ENCODE data around the gene PHAX. TPM values are rescaled to one million over a fixed set of nuclear protein-coding genes. Genes with fewer than 3 reads are reported as not detected.
A peak's percentile ranks its signal among the peaks of the same experiment; 100 is the strongest.
"Not testable (repeated sequence)": the region's sequence is repeated elsewhere in the genome, so short reads cannot be mapped to it uniquely, and the experiment has no call there.

The PHAX gene, protein sequence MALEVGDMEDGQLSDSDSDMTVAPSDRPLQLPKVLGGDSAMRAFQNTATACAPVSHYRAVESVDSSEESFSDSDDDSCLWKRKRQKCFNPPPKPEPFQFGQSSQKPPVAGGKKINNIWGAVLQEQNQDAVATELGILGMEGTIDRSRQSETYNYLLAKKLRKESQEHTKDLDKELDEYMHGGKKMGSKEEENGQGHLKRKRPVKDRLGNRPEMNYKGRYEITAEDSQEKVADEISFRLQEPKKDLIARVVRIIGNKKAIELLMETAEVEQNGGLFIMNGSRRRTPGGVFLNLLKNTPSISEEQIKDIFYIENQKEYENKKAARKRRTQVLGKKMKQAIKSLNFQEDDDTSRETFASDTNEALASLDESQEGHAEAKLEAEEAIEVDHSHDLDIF
- 46.6 TPM for total RNA-seq

- peak; percentile 54 for DNase-seq
These were observed at the start of gene PHAX for GRCh38 chr5:126600631-126601511. Gene PHAX (plus strand): TSS chr5:126600947. CDS start chr5:126600963, 16 bp downstream.

GRCh38 chr5:126552614-126553013 is 48.1 kb upstream of the PHAX start:
- DNase-seq = no peak

GRCh38 chr5:126555101-126555500 is 45.6 kb upstream of the PHAX start:
- not testable (repeated sequence) for DNase-seq

DNA sequence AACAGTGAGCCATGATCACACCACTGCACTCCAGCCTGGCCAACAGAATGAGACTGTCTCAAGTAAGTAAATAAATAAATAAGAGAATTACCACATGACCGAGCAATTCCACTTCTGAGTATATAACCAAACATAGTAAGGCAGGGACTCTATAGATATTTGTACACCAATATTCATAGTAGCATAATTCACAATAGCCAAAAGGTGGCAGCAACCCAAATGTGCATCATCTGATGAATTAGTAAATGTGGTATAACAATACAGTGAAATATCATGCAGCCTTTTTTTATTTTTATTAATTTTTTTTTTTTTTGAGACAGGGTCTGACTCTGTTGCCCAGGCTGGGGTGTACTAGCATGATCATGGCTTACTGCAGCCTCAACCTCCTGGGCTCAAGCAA is 38.8 kb upstream of the PHAX start:
- DNase-seq = no peak

DNA sequence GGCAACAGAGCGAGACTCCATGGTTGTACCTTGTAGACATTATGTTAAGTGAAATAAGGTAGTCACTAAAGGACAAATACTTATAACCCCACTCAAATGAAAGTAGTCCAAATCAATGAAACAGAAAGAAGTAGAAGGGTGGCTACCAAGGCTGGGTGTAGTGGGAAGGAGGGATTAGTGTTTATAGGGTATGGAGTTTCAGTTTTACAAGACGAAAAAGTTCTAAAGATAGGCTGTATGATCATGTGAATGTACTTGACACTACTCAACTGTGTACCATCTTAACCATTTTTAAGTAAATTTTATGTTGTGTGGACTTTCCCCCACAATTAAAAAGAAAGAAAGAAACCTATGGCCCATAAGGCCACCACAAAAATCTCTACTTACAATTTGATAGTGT is 37.9 kb upstream of the PHAX start:
- DNase-seq = no peak

GRCh38 chr5:126568206-126568755 is 32.5 kb upstream of the PHAX start:
- DNase-seq = no peak

- no peak for DNase-seq
These were observed 25.1 kb upstream of the PHAX start for GRCh38 chr5:126575644-126576043.

DNA sequence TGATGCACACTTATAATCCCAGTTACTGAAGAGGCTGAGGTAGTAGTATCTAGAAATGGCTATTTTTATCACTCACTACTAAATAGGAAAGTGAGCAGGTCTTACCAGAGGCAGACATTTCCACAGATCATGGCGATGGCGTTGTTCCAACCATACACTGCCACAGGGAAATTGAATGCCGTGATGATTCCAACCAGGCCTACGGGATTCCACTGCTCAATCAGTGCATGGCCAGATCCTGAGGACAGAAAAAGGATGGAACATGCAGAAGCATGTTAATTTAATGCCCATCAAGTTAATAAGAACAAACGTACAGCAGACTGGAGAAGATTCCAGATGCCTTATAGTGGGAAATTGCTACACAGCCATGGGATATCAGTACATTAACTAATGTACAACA is 23.8 kb upstream of the PHAX start:
- DNase-seq = no peak

DNA sequence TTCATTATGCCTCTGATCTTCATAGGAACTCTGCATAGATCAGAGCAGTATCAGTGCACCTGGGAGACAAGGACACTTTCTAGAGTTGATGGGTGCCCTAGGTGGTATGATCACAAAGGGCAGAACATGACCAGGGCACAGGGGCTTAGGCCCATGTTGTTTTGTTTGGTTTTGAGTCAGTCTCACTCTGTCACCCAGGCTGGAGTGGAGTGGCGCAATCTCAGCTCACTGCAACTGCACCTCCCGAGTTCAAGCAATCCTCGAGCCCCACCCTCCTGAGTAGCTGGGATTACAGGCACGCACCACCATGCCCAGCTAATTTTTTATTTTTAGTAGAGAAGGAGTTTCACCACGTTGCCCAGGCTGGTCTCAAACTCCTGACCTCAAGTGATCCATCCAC is 23.3 kb upstream of the PHAX start:
- no peak for DNase-seq

GRCh38 chr5:126579716-126580115 is 21.0 kb upstream of the PHAX start:
- DNase-seq = no peak

DNA sequence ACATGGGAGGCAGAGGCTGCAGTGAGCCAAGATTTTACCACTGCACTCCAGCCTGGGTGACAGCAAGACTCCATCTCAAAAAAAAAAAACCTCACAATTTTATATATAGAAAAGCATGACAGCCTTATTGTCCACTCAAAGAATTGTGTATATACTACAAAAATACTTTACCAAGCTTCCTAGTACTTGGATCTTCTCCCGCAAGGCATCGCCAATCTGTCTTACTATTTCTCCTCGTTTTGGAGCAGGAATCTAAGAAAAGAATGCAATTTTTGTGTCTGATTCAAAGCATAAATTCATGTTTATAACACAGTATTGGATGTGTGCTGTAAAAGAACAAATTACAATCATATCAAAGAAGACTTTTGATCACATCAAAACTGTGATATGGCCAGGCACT is 17.0 kb upstream of the PHAX start:
- DNase-seq = no peak

- no peak for DNase-seq
These were observed 13.0 kb upstream of the PHAX start for GRCh38 chr5:126587551-126588390.

GRCh38 chr5:126589536-126590297 is 11.0 kb upstream of the PHAX start:
- DNase-seq = no peak

GRCh38 chr5:126591549-126591948 is 9.2 kb upstream of the PHAX start:
- DNase-seq = no peak

- peak; percentile 95 for DNase-seq
These were observed 5.8 kb upstream of the PHAX start, which contains the start of gene ALDH7A1 for GRCh38 chr5:126594748-126595485. Gene ALDH7A1 (minus strand): TSS chr5:126595219. CDS start chr5:126595198, 21 bp downstream.

DNA sequence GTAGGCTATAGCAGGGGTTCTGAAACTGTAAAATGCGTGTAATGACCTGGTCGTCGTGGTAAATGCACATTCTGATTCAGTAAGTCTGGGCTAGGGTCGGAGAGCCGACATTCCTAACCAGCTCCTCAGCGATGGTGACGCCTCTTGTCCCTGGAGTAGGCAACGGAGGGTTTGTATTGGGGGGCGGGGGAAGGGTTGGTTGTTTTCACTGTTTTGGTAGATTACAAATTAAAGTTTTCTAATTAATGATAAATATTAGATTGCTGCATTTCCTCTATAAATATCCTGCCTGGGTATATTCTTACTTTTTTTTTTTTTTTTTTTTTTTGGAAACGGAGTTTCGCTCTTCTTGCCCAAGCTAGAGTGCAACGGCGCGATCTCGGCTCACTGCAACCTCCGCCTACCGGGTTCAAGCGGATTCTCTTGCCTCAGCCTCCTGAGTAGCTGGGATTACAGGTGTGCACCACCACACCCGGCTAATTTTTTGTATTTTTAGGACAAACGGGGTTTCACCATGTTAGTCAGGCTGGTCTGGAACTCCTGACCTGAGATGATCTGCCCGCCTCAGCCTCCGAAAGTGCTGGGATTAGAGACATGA is 5.2 kb upstream of the PHAX start:
- DNase-seq = no peak

DNA sequence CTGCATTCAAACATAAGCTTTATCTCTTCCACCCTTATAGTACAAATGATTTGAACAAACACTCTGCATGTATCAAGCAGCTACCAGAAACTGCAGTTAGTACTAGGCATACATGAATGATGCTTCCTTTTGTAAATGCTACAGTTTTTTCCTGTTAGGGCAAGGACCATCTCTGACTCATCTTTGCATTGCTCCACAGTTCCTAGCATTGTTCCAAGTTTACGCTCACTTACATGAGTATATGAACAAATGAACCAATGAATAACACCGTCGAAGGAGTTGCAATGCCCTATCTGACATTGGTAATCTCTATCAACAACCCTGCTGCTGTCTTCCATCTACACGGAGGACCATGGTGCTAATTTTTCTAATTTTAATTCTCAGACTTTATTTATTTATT is 3.6 kb upstream of the PHAX start:
- no peak for DNase-seq

DNA sequence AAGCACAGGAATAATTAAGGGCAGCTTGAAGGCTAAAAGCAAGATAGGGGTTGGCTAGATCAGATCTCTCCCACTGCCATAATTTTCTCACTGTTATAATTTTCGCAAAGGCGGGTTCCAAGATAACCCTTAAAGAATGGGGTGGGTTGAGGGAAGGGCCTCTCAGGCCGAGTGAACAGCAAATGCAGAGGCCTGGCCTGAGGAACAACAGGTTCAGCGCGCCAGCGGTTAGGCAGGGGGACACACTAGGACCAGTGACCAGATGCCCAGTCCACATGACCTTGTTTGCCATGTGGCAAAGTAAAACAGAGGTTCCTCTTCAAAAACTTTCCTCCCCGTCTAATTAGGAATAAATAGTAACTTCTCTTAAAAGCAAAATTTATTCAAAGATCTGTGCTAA is 1.2 kb upstream of the PHAX start:
- DNase-seq = no peak

GRCh38 chr5:126599971-126600630 is 646 bp upstream of the PHAX start:
- DNase-seq = not testable (repeated sequence)
